ENCODE data around the gene PHLDA3. TPM values are rescaled to one million over a fixed set of nuclear protein-coding genes. Genes with fewer than 3 reads are reported as not detected.

PHLDA3 gene
- total and polyA plus RNA-seq, 2 of the 13 experiments (the other 11 are each of a cell fraction or from before 2014, with no cell fraction given) = 16.7 to 33.6 TPM

DNA sequence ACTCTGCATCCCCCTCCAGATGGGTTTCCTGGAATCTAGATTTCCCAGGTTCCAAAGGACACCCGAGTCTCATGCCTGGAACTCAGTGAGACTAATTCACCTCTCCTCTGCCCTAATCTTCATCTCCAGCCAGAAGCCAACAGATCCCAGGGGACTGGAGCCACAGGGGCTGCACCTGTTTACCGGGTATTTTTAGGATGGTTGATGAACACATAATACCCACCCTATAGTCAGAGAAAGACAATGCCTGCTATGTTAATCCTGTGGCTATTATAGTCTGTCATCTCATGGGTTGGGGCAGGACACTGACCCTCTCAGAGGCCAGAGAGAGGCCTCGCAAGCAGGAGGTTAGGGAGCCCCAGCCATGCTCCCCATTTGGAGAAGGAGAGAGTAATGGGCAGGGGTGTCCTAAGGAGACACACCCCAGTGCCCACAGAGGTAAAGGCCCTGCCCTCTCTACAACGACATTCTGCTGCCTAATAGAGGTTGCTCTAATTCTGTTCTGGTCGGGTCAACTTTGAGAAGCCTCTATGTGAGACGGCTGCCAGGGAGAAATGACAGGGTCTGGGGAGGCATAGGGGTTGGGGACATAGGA is 46.5 kb downstream of the PHLDA3 start (continued):
- TF ChIP-seq, protein P1, sequence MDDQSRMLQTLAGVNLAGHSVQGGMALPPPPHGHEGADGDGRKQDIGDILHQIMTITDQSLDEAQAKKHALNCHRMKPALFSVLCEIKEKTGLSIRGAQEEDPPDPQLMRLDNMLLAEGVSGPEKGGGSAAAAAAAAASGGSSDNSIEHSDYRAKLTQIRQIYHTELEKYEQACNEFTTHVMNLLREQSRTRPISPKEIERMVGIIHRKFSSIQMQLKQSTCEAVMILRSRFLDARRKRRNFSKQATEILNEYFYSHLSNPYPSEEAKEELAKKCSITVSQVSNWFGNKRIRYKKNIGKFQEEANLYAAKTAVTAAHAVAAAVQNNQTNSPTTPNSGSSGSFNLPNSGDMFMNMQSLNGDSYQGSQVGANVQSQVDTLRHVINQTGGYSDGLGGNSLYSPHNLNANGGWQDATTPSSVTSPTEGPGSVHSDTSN (CRISPR knock-in tag; IDR thresholded peaks at IDR 0.05; ENCODE audit: borderline replicate concordance) = no peak
- TF ChIP-seq FOXC1 (CRISPR knock-in tag; IDR thresholded peaks at IDR 0.05; ENCODE audit: borderline replicate concordance) (no peak), ZNF704 (CRISPR knock-in tag; IDR thresholded peaks at IDR 0.05; ENCODE audit: borderline replicate concordance) (no peak), EP300 (IDR thresholded peaks at IDR 0.05; ENCODE audit: low read depth in 2 of 2, low read length in 2 of 2) (no peak), EP300 (CRISPR knock-in tag; IDR thresholded peaks at IDR 0.05; ENCODE audit: borderline replicate concordance) (no peak), MIXL1 (CRISPR knock-in tag; IDR thresholded peaks at IDR 0.05) (no peak), RARG (CRISPR knock-in tag; IDR thresholded peaks at IDR 0.05; ENCODE audit: low read depth) (no peak), ZNF24 (IDR thresholded peaks at IDR 0.05) (no peak), GABPA (IDR thresholded peaks at IDR 0.05; ENCODE audit: low read depth, low read length) (no peak), GABPA (CRISPR knock-in tag; IDR thresholded peaks at IDR 0.05; ENCODE audit: low read depth) (no peak), PRPF4 (IDR thresholded peaks at IDR 0.05; ENCODE audit: low read depth, low read length, poor library complexity, severe bottlenecking) (no peak), ZNF672 (CRISPR knock-in tag; IDR thresholded peaks at IDR 0.05) (no peak), ZNF816 (CRISPR knock-in tag; IDR thresholded peaks at IDR 0.05; ENCODE audit: borderline replicate concordance) (no peak)
- TF ChIP-seq, protein P2, sequence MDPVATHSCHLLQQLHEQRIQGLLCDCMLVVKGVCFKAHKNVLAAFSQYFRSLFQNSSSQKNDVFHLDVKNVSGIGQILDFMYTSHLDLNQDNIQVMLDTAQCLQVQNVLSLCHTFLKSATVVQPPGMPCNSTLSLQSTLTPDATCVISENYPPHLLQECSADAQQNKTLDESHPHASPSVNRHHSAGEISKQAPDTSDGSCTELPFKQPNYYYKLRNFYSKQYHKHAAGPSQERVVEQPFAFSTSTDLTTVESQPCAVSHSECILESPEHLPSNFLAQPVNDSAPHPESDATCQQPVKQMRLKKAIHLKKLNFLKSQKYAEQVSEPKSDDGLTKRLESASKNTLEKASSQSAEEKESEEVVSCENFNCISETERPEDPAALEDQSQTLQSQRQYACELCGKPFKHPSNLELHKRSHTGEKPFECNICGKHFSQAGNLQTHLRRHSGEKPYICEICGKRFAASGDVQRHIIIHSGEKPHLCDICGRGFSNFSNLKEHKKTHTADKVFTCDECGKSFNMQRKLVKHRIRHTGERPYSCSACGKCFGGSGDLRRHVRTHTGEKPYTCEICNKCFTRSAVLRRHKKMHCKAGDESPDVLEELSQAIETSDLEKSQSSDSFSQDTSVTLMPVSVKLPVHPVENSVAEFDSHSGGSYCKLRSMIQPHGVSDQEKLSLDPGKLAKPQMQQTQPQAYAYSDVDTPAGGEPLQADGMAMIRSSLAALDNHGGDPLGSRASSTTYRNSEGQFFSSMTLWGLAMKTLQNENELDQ (CRISPR knock-in tag; IDR thresholded peaks at IDR 0.05; ENCODE audit: borderline replicate concordance) = no peak
